Transverse colon (tissue), 3 donors: ENCODE measurements around the gene MKNK1.

Experiments
- CTCF ChIP-seq, 5 experiments: fragments of 200-600 bp in 3 of 5; fragments of 450-650 bp in 2 of 5; sonication (generic) in 3 of 5; IDR thresholded peaks; 1 replicate in 2 of 5; 2 replicates in 3 of 5; pipeline ENCODE4 v1.5.1; 2016 to 2017; ENCODE audit warnings: antibody characterized with exemption in 5 of 5, inconsistent platforms in 3 of 5, mild to moderate bottlenecking in 2 of 5, moderate library complexity in 1 of 5
- EP300 ChIP-seq: sonication (generic); formaldehyde crosslinking; IDR thresholded peaks from one replicate; pipeline ENCODE4 v1.6.1; 2017; ENCODE audit warnings: antibody characterized with exemption, low read depth
- POLR2A ChIP-seq: fragments of 450-650 bp; IDR thresholded peaks from one replicate; pipeline ENCODE4 v1.6.1; 2016; ENCODE audit warnings: antibody characterized with exemption, mild to moderate bottlenecking, moderate library complexity

- TF ChIP-seq CTCF (IDR thresholded peaks at IDR 0.05): no peak
- no peak for TF ChIP-seq EP300
- no peak for TF ChIP-seq POLR2A
Measured at GRCh38 chr1:46645815-46646214, 41.7 kb upstream of the MKNK1 start.
